ENCODE measurements around the gene OR51S1.
"Not testable (repeated sequence)": the region's sequence is repeated elsewhere in the genome, so short reads cannot be mapped to it uniquely, and the experiment has no call there.

Gene OR51S1

DNA sequence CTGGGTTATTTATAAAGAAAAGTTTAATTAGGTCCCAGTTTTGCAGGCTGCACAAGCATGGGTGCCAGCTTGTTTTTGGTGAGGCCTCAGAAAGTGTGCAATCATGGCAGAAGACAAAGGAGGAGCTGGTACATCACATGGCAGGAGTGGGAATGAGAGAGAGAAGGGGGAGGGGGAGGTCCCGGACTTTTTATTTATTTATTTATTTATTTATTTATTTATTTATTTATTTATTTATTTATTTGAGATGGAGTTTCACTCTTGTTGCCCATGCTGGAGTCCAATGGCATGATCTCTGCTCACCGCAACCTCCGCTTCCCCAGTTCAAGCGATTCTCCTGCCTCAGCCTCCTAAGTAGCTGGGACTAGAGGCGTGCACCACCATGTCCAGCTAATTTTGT, 47.7 kb downstream of the OR51S1 start:
- DNase-seq = not testable (repeated sequence)

DNA sequence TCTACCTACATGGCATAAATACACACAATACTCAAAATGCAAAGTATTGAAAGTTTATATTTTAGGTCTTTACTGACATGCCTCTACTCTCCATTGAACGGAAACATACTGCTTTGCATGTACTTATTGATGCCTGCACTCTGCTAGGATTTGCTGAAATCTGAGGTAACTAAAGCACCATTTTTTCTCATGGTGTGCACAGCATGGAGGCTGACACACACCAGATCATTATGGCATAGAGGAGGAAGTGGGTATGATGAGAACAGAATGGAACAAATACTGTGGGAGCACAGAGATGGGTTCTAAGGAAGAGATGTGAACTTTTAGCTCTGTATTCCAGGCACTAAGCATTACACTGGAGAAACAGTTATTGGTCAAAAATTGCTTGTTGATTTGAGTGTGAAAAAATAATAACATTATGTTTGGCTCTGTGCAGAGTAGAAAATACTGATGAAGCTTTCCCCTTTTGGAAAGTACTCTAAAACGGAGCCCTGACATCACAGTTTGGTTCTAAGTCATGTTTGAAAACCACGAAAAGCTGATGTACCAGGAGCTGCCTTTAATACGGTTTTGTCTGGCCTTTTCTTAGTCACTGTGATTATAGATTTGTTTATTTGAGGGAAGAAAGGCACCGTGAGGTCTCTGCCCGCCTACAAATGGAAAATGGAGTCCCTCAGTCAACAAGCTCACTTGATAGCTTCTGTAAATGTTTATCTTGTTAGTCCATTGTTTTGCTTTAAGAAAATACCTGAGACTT, 50.4 kb downstream of the OR51S1 start:
- DNase-seq = no peak
